GM21515 (cell line): Measurements from ENCODE around the gene RADIL.

Source experiments
- ATAC-seq: cut with Tn5 transposase; IDR thresholded peaks from one replicate; pipeline ENCODE4 v1.9.1; 2021; ENCODE audit not compliant: unreplicated experiment

Gene RADIL

DNA sequence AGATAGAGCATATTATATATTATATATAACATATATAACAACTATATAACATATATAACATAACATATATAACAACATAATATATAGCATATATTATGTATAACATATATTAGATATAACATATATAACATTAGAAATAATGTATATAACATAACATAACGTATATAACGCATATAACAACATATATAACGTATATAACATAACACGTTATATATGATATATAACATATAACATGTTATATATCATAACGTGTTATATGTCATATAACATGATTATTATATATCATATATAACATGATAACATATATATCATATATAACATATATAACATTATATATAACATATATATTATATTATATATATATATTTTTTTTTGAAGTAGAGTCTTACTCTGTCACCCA is 104.4 kb downstream of the RADIL start:
- ATAC-seq, result no peak

DNA sequence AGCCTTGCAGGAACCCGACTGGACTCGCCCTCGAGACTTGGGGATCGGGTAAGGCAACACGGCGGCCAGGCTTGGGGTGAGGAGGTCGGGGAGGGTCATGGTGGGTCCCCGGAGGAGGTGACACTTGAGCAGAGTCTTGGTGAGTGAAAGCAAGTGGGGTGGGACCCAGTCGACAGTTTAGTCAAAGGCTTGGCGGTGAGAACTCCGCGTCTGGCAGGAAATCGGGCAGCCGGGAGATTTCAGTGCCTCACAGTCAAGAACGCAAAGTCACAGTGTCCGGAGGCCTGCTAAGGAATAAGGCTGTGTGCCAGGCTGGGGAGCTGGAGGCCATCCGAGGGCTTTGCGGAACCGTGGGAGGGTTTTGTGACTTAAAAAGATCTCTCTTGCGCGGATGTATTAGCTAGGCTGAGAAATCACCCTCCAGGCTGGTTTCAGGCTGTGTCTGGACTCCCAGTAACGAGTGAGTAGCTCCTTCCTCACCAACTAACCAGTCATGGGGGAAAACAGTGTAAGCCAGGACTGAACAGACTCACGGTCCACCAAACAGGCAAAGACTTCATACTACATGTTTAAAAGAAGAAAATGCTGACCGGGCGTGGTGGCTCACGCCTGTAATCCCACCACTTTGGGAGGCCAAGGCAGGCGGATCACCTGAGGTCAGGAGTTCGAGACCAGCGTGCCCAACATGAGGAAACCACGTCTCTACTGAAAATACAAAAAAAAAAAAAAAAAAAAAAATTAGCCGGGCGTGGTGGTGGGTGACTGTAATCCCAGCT is 107.5 kb downstream of the RADIL start:
- peak; percentile 21 for ATAC-seq

DNA sequence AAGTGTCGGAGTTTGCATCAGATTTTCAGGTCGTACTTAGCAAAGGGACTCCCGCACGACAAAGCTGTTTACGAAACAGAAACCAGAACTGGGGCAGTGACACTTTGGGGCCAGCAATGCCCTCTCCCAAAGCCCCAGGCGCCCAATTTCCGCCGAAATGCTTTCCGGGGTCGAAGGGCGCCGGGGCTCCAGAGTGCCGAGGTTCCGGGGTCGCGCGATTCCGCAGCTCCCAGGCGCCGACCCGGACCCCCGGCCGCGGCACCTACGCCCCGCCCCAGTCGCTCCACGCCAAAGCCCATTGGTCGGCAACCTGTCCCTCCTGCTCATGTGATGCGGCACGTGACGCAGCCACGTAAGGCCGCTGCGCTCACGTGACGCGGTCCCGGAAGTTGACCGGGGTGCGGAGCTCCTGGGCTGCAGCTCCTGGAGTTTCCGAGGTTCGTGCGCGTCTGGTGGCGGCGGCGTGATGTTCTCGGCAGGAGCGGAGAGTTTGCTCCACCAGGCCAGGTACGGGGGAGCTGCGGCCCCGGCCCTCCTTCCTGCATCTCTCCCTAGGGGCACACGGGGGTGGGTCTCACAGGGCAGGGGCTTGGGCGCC is 108.2 kb downstream of the RADIL start, which contains the start of gene AP5Z1:
Gene AP5Z1 (plus strand): TSS at position 374 of the 598 bp plus-strand sequence. CDS start 93 bp downstream, at position 467.
- peak; percentile 86 for ATAC-seq

DNA sequence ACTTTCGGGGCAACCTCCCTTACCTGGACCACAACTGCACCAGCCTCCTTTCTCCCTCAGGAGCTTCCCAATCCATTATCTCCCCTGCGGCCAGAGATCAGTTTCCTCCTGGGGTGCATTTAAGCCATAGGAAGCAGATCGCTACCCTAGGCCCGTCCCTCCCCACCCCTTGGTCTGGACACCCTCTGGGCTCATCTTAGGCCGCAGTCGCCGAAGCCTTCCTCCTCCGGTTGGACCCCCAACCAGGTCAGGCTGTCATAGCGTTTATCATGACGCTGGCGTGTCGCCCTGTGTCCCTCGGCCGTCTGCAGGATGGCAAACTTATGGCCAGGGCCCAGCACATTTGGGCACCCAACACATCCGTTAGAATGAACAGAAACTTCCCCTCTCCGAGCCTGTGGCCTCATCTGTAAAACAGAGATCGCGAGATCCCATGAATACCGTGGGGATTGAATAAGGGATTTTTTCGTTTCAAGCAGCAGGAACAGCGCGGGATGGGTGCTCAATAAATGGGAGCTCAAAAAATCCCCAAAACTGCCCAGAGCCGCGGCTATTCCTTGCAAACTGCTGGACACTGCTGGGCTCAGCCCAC is 108.8 kb downstream of the RADIL start:
- peak; percentile 30 for ATAC-seq

DNA sequence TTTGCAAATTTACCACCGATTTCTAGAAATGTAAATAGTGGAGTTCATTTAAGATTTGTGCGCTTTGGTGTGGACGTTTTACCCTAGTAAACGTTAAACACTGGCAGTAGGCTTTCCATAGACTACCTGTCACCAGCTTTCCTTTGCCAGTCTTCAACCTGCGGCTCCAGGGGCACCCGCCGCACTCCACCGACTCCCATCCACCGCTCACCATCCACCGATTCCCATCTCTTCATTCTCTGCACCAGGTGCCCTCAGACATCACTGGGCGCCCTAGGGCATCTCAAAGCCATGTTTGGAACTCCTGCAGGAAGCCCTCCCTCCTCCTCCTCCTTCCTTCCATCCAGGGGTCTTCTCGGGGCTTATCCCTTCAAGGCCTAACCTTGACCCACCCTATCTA is 109.5 kb downstream of the RADIL start:
- no peak for ATAC-seq

DNA sequence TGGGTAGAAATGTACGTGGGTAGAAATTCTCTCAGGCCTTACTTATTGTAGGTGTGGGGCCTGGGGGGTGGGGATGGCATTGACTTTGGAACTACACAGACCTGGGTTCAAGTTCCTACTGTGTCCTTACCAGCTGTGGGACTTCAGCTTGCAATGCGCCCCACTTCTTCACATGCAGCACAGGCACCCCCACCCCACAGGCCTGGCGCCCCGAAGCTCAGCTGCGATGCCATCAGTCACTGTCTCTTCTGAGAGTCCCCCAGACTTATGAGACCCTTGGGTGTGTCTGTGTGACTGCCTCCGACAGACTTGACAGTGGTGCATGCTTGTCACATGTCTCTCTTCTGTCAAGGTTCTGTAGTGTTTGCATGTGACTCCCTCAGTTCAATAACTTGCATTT is 111.2 kb downstream of the RADIL start:
- ATAC-seq, result no peak

DNA sequence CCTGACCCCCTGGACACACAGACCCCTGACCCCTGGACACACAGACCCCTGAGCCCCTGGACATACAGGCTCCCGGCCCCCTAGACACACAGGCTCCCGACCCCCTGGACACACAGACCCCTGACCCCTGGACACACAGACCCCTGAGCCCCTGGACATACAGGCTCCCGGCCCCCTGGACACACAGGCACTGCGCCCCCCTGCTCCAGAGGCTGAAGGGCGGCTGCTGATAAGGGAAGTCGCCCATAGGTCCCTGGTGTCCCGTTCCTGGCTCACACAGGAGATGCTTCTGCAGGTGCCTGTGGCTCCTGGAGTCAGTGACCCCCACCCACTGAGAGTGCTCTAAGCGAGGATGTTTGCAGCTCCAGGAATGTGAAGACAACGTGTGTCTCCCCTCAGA is 111.8 kb downstream of the RADIL start:
- no peak for ATAC-seq

DNA sequence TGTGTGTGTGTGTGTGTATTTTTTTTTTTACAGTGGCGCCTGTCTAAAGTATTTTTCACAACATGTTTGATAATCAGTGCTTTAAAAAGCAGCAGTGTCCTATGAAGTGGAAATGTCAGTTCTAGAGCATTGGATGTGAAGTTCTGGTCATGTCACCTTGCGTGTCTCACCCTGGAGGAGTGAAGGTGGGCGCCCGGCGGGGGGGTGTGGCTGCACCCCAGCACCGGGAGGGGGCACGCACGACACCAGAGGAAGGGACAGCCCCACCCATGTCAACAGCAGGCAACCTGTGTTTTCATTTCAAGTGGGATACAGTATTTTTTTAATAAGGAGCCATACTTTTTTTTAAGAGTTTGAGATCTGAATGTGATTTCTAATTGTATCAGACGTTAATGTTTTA is 112.6 kb downstream of the RADIL start:
- ATAC-seq, result no peak

DNA sequence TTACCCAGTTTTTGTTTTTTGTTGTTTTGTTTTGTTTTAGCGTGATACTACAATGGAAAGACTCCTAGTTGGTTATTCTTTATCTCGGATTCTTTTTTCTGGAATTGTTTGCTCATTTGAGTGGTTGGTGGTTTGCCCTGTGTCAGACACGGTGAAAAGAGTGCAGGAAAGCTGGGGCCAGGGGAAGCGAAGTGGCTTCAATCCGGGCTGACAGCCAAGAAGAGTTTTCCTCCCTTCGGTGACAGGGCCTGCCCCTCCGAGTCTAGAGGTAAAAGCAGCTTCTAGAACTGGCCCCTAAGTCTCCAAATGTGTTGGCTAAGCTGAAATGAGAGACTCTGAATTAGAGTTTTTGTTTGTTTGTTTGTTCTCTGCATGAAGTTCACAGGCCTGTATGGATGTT is 113.8 kb downstream of the RADIL start:
- no peak for ATAC-seq

DNA sequence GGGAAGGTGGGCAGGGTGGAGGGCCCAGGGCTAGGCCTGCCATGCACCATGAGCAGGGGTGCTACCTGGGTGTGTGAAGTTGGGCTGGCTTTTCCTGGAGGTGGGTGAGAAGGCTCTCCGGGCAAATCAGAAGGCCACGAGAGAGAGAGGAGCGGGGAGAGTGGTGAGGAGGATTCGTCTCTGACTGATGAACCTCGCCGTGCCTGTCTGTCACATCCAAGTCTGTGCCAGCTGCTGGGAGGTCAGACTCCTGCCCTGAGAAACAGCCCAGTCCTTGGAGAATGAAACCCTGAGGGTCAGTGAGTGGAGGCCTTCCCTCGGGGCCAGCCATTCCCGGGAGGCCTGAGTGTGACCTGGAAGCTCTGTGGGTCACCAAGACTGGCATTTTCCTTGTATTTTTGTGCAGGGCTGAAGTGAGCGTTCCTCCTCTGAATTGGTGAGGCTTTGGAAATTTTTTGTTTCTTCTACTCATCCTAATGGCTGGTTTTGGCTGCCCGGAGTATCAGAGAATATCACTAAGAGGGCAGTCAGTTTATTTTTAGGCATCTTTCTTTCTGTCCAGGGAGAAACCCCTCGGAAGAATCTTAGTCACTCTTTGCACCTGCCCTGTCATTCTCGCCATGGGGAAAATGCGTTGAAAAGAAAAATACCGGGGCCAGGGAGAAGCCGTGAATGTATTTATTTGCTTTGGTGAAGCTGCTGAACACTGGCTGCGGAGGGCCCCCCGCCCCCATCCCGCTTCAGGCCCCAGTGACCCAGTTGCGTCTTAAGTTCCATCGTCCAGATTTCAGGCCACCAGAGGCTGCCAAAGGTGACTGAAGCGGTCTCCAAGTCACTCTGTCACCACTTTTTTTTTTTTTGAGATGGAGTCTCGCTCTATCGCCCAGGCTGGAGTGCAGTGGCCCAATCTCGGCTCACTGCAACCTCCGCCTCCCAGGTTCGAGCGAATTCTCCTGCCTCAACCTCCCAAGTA is 114.6 kb downstream of the RADIL start:
- no peak for ATAC-seq

DNA sequence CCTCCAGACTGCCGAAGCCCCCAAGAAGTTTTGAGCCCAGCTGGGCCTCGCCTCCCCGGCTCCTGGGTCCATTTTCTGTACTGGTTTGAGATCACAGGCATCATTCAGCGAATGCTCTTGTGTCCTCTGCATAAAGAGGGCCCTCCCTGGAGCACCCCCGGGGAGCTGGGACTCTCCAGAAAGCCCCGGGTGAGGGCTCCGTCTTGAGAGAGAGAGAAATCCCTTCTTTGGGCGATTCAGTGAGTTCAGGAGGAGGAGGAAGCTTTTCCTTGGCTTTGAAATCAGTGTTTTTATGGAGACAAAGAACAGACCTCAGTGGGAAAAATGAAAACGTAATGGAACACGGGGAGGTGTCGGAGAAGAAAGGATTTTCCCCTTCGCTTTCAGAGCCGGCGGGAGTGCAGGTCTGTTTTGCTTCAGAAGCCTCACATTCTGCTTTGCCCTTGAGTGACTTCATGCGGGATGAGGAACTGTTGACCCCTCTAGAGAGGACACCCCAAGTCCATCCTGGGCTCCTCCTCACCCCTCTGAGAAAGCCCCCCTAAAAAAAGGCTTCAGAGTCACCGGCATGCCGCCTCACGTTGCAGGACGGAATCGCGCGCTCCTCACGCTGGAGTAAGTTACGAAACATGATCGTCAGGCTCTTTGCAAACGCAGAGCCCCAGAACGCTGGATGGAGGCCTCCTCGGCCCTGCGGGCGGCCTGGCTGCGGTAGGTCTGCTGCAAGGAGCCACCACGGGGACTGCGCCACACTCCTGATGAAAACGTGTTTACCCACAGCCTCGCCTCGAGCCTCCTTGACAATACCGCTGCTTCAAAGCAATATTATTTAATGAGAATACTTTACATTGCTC is 116.6 kb downstream of the RADIL start:
- ATAC-seq, result no peak

DNA sequence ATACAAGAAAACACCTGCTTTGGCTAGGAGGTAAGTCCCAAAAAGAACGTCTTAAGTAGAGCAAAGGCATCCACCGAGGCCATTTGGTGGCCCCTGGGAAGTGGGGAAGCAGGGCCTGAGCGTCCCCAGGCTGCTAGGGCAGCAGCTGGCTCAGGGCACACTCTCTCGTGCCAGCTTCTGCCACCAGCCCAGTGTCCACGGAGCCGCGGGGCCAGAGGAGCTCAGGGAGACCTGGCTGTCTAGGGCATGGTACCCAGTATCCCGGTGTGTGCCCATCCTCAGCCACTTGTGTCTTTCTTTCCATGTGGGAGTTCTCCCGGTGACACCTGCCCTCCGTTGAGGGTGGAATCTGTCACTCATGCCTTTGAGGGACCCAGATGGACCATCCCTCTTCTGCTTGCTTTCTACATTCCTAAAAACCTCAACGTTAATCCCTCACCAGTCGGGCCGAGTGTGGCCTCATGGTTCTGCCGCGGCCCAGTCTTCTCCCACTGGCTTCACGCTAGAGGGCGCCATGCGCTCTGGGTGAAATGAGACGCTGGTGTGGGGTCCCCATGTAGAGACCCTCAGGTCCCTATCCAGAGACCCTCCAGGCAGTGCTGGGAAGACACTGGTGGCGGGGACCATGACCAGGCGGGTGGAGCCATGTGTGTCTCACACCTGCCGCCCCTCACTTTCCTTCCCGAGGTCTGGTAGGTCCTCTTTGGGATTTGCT is 117.6 kb downstream of the RADIL start:
- no peak for ATAC-seq

DNA sequence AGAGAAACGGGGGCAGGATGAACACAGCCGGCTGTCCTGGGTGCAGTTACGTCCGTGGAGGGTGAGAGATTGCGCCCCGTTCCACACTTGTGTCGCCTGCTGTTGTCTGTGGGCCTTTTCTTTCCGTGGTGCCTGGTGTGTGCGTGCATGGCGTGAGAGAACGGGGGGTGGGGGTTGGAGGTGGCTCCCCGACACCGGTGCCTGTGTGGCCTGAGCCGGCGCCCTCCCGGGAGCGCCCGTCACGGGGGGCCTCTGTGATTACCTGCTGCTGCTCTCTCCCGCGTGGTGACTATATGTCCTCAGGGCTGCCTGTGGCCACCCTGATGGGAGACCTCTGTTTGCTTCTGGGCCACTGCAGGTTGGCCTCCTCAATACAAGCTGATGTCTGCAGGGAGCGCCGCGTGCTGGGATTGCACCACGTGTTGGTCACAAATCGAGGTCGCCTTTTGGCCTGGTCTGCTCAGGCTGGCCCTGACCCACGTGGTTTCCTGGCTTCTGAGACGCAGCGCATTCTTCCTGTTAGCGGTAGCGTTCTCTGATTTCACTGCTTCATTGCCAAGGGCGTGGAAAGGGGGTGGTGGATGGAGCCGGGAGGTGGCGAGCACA is 119.0 kb downstream of the RADIL start:
- ATAC-seq, result no peak

DNA sequence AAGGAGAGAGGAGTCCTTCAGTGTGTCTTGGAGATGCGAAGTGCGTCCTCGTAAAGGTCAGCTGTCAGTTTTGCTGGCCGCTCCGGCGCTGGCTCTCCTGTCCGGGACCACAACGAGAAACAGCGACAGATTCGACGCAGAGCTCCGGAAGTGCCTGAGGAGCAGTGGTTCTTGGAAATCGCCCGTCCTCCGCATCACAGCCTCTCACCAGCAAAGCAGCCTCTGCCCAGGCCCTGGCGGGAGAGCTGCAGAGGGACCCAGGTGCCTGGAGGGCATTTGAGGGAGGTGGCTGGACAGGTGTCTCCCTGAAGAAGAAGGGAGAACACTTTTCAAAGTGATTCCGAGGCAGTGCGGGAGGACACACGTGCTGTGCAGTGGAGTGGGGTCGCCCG is 119.7 kb downstream of the RADIL start:
- ATAC-seq, result no peak

DNA sequence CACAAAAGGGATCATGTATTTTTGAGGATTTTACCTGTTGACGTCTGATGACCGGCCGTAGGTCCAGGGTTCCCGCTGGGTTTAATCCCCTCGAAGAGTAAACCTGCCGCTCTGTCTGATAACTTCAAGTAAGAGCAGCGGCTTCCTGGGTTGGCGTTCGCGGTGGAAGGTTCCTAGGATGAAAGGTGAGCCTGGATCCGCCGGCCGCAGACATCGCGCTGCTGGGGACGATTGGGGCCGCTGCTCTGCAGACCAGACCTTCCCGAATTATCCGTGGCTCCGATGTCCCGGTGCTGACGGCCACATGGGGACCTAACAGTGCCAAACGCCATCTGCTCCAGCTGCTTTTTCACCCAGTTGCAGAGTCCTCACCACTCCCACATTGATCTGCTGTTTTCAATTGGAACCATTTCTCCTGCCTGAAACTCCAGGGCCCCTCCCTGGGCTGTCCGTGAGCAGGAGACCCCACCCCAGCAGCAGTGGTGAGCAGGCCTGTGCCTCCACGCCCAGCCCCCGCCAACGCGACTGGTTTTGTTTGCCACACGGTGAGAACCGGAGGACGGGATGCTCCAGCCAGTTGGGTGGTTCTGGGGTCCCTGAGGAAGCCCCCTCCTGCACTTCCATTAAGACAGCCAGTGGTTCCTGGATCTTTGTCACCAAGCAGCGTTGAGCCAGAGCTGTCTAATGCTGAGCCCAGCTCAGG is 120.3 kb downstream of the RADIL start:
- ATAC-seq, result no peak

DNA sequence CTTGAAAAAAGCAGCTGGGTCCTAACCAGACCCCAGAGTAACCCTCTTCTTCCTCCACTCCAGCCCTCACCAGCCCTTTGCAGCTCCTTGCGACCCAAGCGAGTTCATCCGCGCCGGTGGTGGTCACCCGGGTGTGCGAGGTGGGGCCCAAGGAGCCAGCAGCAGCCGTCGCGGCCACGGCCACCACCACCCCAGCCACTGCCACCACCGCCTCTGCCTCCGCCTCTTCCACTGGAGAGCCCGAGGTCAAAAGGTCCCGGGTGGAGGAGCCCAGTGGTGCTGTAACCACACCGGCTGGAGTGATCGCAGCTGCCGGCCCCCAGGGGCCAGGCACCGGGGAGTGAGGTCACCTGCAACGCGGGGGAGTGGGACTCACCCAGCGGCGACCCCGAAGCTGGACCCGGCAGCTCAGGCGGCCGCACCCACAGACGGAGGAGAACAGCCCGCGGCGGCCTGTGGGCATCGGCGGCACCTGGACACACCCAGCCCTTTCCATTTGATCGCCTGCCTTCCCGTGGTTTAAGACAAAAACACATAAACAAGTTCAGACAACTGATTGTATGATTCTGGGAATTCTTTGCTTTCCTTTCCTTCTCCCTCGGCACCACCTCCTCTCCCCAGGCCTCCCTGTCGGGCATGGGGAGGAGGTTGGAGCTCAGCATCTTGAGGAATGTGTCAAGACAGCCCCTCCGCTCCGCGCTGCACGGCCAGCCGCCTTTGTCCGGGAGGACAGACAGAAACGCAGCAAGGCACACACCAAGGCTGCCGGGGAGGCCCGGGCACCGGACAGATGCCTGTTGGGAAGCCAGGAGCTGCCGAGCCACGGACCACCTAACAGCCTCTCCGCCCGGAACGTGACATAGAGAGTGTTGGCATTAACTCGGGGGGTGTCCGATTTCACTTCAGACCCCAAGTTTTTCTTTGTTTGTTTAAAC is 121.1 kb downstream of the RADIL start:
- no peak for ATAC-seq

DNA sequence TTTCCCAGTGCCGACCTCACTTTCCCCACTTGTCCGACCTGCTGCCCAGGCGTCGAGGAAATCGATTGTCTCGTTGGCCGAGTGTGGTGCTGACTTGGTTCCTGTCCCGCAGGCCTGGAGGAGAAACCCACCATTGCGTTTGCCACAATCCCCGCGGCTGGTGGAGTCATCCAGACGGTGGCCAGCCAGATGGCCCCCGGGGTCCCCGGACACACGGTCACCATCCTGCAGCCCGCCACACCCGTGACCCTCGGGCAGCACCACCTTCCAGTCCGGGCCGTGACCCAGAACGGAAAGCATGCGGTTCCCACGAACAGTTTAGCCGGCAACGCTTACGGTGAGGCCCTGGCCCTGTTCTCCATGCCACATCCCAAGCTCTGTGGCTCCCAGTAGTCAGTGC is 122.6 kb downstream of the RADIL start:
- no peak for ATAC-seq

DNA sequence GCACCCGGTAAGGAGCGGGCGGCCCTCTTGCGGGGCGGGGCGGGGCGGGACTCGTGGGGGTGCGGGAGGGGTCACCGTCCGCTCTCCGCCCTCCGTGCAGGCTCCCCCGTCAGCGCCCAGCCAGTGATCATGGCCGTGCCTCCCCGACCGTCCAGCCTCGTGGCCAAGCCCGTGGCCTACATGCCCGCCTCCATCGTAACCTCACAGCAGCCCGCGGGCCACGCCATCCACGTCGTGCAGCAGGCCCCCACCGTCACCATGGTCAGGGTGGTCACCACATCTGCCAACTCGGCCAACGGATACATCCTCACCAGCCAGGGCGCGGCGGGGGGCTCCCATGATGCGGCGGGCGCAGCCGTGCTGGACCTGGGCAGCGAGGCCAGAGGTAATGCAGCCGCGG is 124.3 kb downstream of the RADIL start:
- no peak for ATAC-seq
